DND-41 (cell line): ENCODE results near the gene ATP5F1D.

Experiments used
- ATAC-seq: fragments of 200-7000 bp; cut with Tn5 transposase; 3 replicates; pipeline ENCODE4 v1.9.1; 2021; ENCODE audit warnings: low read depth; ENCODE audit not compliant: insufficient read depth
- DNase-seq: peaks from one replicate; pipeline ENCODE4 v3.0.0-alpha.2; 2020
- H2AFZ ChIP-seq: 2 replicates; pipeline ENCODE4 v1.6.0; 2012; ENCODE audit warnings: low read depth, low read length
- H3K27ac ChIP-seq: 2 replicates; pipeline ENCODE4 v1.5.1; 2012; ENCODE audit warnings: low read length, inconsistent platforms
- H3K27me3 ChIP-seq: fragments of 200-600 bp; sonication (generic); 2 replicates; pipeline ENCODE4 v1.6.0; 2012; ENCODE audit warnings: low read length, mild to moderate bottlenecking, inconsistent platforms; ENCODE audit not compliant: insufficient read depth, poor library complexity
- H3K36me3 ChIP-seq: 2 replicates; pipeline ENCODE4 v1.5.1; 2012; ENCODE audit warnings: low read length, inconsistent platforms; ENCODE audit not compliant: insufficient read depth
- H3K4me1 ChIP-seq: 2 replicates; pipeline ENCODE4 v1.5.1; 2012; ENCODE audit warnings: mild to moderate bottlenecking, low read length; ENCODE audit not compliant: insufficient read depth
- H3K4me2 ChIP-seq: 2 replicates; pipeline ENCODE4 v1.6.0; 2012; ENCODE audit warnings: mild to moderate bottlenecking, moderate library complexity, low read length, inconsistent platforms; ENCODE audit not compliant: insufficient read depth
- H3K4me3 ChIP-seq, 2 experiments: fragments of 200-600 bp in 1 of 2; shearing (Covaris generic) in 1 of 2; 2 replicates each; pipeline ENCODE4 v1.5.1; 2012 to 2016; ENCODE audit warnings: inconsistent platforms in 2 of 2, low read length in 2 of 2, mild to moderate bottlenecking in 2 of 2, low read depth in 1 of 2, moderate library complexity in 1 of 2
- H3K79me2 ChIP-seq: 2 replicates; pipeline ENCODE4 v1.6.0; 2012; ENCODE audit warnings: low read length, inconsistent platforms; ENCODE audit not compliant: insufficient read depth
- H3K9ac ChIP-seq: 2 replicates; pipeline ENCODE4 v1.6.0; 2012; ENCODE audit warnings: low read depth, mild to moderate bottlenecking, inconsistent platforms, low read length, moderate library complexity
- H3K9me3 ChIP-seq: 2 replicates; pipeline ENCODE4 v1.5.1; 2012; ENCODE audit warnings: low read length, moderate library complexity, mild to moderate bottlenecking, inconsistent platforms; ENCODE audit not compliant: insufficient read depth, severe bottlenecking
- H4K20me1 ChIP-seq: 2 replicates; pipeline ENCODE4 v1.6.0; 2012; ENCODE audit warnings: low read length; ENCODE audit not compliant: insufficient read depth
- EZH2 ChIP-seq: IDR thresholded peaks from 3 replicates; pipeline ENCODE4 v1.6.1; 2012; ENCODE audit warnings: borderline replicate concordance, low read depth, mild to moderate bottlenecking, moderate library complexity, low read length, inconsistent platforms; ENCODE audit not compliant: severe bottlenecking
- TF ChIP-seq, protein P1 (sequence below): IDR thresholded peaks from 2 replicates; pipeline ENCODE4 v1.5.1; 2012; ENCODE audit warnings: borderline replicate concordance, low read length, moderate library complexity, mild to moderate bottlenecking; ENCODE audit not compliant: poor library complexity, severe bottlenecking; ENCODE audit errors: extremely low read depth

ATP5F1D gene

GRCh38 chr19:1283207-1283916 lies 41.8 kb downstream of the ATP5F1D start:
- no peak overlapping the region for H3K4me3 ChIP-seq
- no peaks in the 10 kb centered on the region for H3K79me2 ChIP-seq
- peaks cover 16% of the 10 kb centered on the region for H4K20me1 ChIP-seq
- H3K27me3 ChIP-seq, result no peaks in the 10 kb centered on the region
- no peaks in the 10 kb centered on the region for H3K9me3 ChIP-seq
- H2AFZ ChIP-seq, result no peak overlapping the region
- H3K4me1 ChIP-seq, result no peaks in the 10 kb centered on the region
- no peak for ATAC-seq
- H3K36me3 ChIP-seq, result peaks cover 17% of the 10 kb centered on the region
- DNase-seq, result no peak
- H3K27ac ChIP-seq, result no peak overlapping the region
- TF ChIP-seq, protein P1, sequence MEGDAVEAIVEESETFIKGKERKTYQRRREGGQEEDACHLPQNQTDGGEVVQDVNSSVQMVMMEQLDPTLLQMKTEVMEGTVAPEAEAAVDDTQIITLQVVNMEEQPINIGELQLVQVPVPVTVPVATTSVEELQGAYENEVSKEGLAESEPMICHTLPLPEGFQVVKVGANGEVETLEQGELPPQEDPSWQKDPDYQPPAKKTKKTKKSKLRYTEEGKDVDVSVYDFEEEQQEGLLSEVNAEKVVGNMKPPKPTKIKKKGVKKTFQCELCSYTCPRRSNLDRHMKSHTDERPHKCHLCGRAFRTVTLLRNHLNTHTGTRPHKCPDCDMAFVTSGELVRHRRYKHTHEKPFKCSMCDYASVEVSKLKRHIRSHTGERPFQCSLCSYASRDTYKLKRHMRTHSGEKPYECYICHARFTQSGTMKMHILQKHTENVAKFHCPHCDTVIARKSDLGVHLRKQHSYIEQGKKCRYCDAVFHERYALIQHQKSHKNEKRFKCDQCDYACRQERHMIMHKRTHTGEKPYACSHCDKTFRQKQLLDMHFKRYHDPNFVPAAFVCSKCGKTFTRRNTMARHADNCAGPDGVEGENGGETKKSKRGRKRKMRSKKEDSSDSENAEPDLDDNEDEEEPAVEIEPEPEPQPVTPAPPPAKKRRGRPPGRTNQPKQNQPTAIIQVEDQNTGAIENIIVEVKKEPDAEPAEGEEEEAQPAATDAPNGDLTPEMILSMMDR, result no peak
- no peak for TF ChIP-seq EZH2
- no peak overlapping the region for H3K4me2 ChIP-seq
- H3K9ac ChIP-seq, result no peak overlapping the region

GRCh38 chr19:1283917-1284292 lies 42.4 kb downstream of the ATP5F1D start:
- no peak overlapping the region for H2AFZ ChIP-seq
- no peak for ATAC-seq

GRCh38 chr19:1284293-1284978 lies 42.9 kb downstream of the ATP5F1D start:
- no peak overlapping the region for H3K4me2 ChIP-seq
- no peak overlapping the region for H3K4me3 ChIP-seq
- H3K27ac ChIP-seq, result no peak overlapping the region

More at GRCh38 chr19:1283917-1284292, 42.4 kb downstream of the ATP5F1D start:
- H3K4me2 ChIP-seq, result no peak overlapping the region
- DNase-seq, result no peak
- no peak for TF ChIP-seq EZH2
- TF ChIP-seq, protein P1, result no peak
- no peak overlapping the region for H3K27ac ChIP-seq
- H3K9me3 ChIP-seq, result no peaks in the 10 kb centered on the region
- H3K36me3 ChIP-seq, result peaks cover 13% of the 10 kb centered on the region
- H3K9ac ChIP-seq, result no peak overlapping the region
- H3K27me3 ChIP-seq, result no peaks in the 10 kb centered on the region
- H3K79me2 ChIP-seq, result no peaks in the 10 kb centered on the region
- H3K4me3 ChIP-seq, result no peak overlapping the region
- peaks cover 15% of the 10 kb centered on the region for H4K20me1 ChIP-seq
- no peaks in the 10 kb centered on the region for H3K4me1 ChIP-seq

More at GRCh38 chr19:1284293-1284978, 42.9 kb downstream of the ATP5F1D start:
- H3K9ac ChIP-seq, result no peak overlapping the region
- ATAC-seq (no peak), DNase-seq (no peak)
- peaks cover 8% of the 10 kb centered on the region for H3K36me3 ChIP-seq
- no peaks in the 10 kb centered on the region for H3K4me1 ChIP-seq
- TF ChIP-seq EZH2, result no peak
- TF ChIP-seq, protein P1, result no peak
- no peaks in the 10 kb centered on the region for H3K27me3 ChIP-seq
- no peaks in the 10 kb centered on the region for H3K9me3 ChIP-seq
- peaks cover 12% of the 10 kb centered on the region for H4K20me1 ChIP-seq
- H2AFZ ChIP-seq, result no peak overlapping the region
- H3K79me2 ChIP-seq, result no peaks in the 10 kb centered on the region
